Measurements from ENCODE around the gene MAN1B1.

GRCh38 chr9:137112564-137113384 lies 26.0 kb downstream of the MAN1B1 start:
- TF ChIP-seq PATZ1 (CRISPR knock-in tag; IDR thresholded peaks at IDR 0.05; ENCODE audit: borderline replicate concordance), result no peak
- no peak for TF ChIP-seq CSDC2 (CRISPR knock-in tag; IDR thresholded peaks at IDR 0.05)
- TF ChIP-seq ZFP30 (CRISPR knock-in tag; IDR thresholded peaks at IDR 0.05), result no peak
- TF ChIP-seq SNAI2 (CRISPR knock-in tag; IDR thresholded peaks at IDR 0.05), result no peak
- TF ChIP-seq ESRRG (CRISPR knock-in tag; IDR thresholded peaks at IDR 0.05), result no peak
- TF ChIP-seq TSHZ2 (CRISPR knock-in tag; IDR thresholded peaks at IDR 0.05), result no peak
- no peak for TF ChIP-seq TOX (CRISPR knock-in tag; IDR thresholded peaks at IDR 0.05; ENCODE audit: borderline replicate concordance)
- TF ChIP-seq ZFP3 (CRISPR knock-in tag; IDR thresholded peaks at IDR 0.05), result no peak
